ENCODE data around the gene POM121. TPM values are rescaled to one million over a fixed set of nuclear protein-coding genes. Genes with fewer than 3 reads are reported as not detected.
"Not testable (repeated sequence)": the region's sequence is repeated elsewhere in the genome, so short reads cannot be mapped to it uniquely, and the experiment has no call there.

POM121 gene
- 10 to 100 TPM; 58.8 to 63.0 TPM for total RNA-seq
- total RNA-seq: 32.9 to 72.3 reads per million in 2 donors

DNA sequence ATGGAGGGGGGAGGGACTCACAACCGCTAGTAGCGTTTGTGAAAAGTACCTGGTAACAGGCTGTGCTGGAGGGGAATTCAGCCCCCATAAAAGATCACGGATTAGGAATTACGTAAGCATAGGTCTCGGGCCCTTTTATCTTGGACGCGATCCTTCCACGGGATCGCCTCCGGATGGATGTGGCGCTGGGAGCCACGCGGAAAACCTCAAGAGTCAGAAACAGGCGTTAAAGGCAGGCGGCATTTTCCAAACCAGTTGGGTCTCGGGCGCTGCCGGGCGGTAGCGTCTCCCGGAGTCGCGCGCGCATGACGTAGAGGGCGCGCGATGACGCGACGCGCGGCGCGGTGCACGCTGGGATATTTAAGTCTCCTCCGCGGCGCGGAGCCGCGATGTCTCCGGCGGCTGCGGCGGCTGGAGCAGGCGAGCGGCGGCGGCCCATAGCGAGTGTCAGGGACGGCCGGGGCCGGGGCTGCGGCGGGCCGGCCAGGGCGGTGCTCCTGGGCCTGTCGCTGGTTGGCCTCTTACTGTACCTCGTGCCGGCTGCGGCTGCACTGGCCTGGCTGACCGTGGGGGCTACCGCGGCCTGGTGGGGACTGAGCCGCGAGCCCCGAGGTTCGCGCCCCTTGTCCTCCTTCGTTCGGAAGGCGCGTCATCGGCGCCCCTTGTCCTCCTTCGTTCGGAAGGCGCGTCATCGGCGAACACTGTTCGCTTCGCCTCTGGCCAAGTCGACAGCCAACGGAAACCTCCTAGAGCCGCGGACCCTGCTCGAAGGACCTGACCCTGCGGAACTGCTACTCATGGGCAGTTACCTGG, at the start of gene POM121:
POM121 (plus strand) TSS at position 363 of the 813 bp plus-strand sequence; CDS start at position 390, 27 bp downstream.
- Mint-ChIP-seq H3K4me3 (peak within 1 kb of the TSS; percentile 98), H3K27ac (peak within 1 kb of the TSS; percentile 99), H3K4me1 (peaks cover 28% of the 10 kb centered on the region), H3K27me3 (no peaks in the 10 kb centered on the region), H3K36me3 (ENCODE audit: low read depth) (peaks cover 4% of the 10 kb centered on the region)
- no peaks in the 10 kb centered on the region for H3K9me3 ChIP-seq (ENCODE audit: control insufficient read depth, low read length, poor library complexity, severe bottlenecking)
- DNase-seq (peak; percentile 76 to 79 (median 77)), ATAC-seq (peak; percentile 93)

GRCh38 chr7:72879079-72879736, 45.7 kb upstream of the POM121 start:
- peak; percentile 99 for ATAC-seq
- DNase-seq: peak; percentile 45 to 55 (median 45)

DNA sequence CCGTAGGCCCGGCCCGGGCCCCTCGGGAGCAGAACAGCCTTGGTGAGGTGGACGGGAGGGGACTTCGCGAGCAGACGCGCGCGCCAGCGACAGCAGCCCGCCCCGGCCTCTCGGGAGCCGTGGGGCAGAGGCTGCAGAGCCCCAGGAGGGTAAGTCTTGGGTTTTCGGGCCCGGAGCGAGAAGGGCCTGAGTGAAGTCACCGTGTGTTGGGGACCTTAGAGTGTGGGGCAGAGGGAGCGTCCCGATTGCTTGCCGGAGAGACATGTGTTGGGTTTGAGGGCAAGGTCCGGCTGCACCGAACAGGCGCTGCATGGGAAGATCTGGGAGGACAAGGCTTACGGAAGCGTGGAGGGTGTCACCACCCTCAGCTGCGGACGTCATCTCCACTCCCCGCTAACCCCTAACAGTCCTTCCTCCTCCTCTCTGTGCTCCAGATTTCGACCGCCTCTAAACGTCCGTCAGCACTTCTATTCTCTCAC, 45.1 kb upstream of the POM121 start:
- peak overlapping the region; percentile 88 for H3K27ac Mint-ChIP-seq
- H3K9me3 ChIP-seq (ENCODE audit: control insufficient read depth, low read length, poor library complexity, severe bottlenecking); H3K36me3 Mint-ChIP-seq (ENCODE audit: low read depth); H3K27me3 Mint-ChIP-seq; H3K4me1 Mint-ChIP-seq: not testable (repeated sequence)
- H3K4me3 Mint-ChIP-seq: peak overlapping the region; percentile 96
- ATAC-seq: peak; percentile 14
- peak; percentile 11 to 18 (median 13) for DNase-seq

More at GRCh38 chr7:72879079-72879736, 45.7 kb upstream of the POM121 start:
- not testable (repeated sequence) for H3K27me3 Mint-ChIP-seq; H3K4me1 Mint-ChIP-seq; H3K9me3 ChIP-seq (ENCODE audit: control insufficient read depth, low read length, poor library complexity, severe bottlenecking); H3K36me3 Mint-ChIP-seq (ENCODE audit: low read depth)
- Mint-ChIP-seq H3K4me3 (peak overlapping the region; percentile 96), H3K27ac (peak overlapping the region; percentile 88)

GRCh38 chr7:72891750-72892149, 33.1 kb upstream of the POM121 start:
- not testable (repeated sequence) for H3K9me3 ChIP-seq (ENCODE audit: control insufficient read depth, low read length, poor library complexity, severe bottlenecking); ATAC-seq; H3K4me3 Mint-ChIP-seq; H3K36me3 Mint-ChIP-seq (ENCODE audit: low read depth); DNase-seq; H3K27ac Mint-ChIP-seq; H3K27me3 Mint-ChIP-seq
- peaks cover 11% of the 10 kb centered on the region for H3K4me1 Mint-ChIP-seq

GRCh38 chr7:72904740-72905139, 20.2 kb upstream of the POM121 start:
- H3K36me3 Mint-ChIP-seq (ENCODE audit: low read depth); H3K9me3 ChIP-seq (ENCODE audit: control insufficient read depth, low read length, poor library complexity, severe bottlenecking); DNase-seq; H3K4me3 Mint-ChIP-seq; H3K27me3 Mint-ChIP-seq; H3K4me1 Mint-ChIP-seq; H3K27ac Mint-ChIP-seq; ATAC-seq: not testable (repeated sequence)

- DNase-seq, H3K27ac Mint-ChIP-seq, H3K4me1 Mint-ChIP-seq: not testable (repeated sequence)
Measured at GRCh38 chr7:72908422-72908821, 16.5 kb upstream of the POM121 start.

DNA sequence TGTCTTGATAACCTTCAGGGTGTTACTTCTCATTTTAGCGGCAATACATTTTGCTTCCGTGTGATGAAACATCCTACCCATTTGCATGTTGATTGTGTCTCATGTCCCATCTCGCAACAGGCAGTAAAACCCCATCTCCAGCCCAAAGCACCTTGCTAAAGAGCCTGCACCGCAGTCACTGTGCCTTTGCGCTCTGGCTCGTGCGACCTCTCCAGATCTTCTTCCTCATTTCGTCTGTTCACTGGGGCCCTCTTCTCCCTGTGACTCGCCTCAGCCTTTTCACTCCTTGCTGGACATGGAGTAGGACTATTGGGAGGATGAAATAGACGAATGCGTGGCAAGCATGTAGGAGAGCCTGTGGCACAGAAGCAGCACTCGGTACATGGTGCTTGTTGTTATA, 13.5 kb upstream of the POM121 start:
- Mint-ChIP-seq H3K27ac (peak overlapping the region; percentile 60), H3K4me1 (peaks cover 13% of the 10 kb centered on the region)
- DNase-seq; H3K27me3 Mint-ChIP-seq; H3K4me3 Mint-ChIP-seq; ATAC-seq; H3K36me3 Mint-ChIP-seq (ENCODE audit: low read depth); H3K9me3 ChIP-seq (ENCODE audit: control insufficient read depth, low read length, poor library complexity, severe bottlenecking): not testable (repeated sequence)

More at GRCh38 chr7:72908422-72908821, 16.5 kb upstream of the POM121 start:
- not testable (repeated sequence) for H3K36me3 Mint-ChIP-seq (ENCODE audit: low read depth); H3K9me3 ChIP-seq (ENCODE audit: control insufficient read depth, low read length, poor library complexity, severe bottlenecking); H3K27me3 Mint-ChIP-seq; ATAC-seq; H3K4me3 Mint-ChIP-seq

DNA sequence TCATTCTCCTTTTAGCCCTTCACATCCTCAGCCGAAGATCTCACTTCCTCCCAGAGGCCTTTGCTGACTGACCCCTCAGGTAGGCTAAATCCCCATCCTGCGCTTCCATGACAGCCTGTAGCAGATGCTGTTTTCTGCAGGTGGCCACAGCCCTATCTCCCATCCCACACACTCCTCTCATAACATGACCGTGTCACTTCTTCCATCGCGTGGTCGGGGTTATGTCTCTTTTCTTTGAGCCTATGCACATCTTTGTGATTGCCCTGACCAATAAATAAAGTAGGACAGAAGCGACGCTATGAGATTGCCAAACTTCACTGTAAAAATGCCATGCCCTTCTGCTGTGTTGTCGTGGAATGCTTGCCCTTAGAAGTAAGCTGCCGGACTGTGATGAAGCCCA, 11.1 kb upstream of the POM121 start:
- not testable (repeated sequence) for H3K27me3 Mint-ChIP-seq; H3K4me3 Mint-ChIP-seq; DNase-seq; ATAC-seq; H3K9me3 ChIP-seq (ENCODE audit: control insufficient read depth, low read length, poor library complexity, severe bottlenecking); H3K36me3 Mint-ChIP-seq (ENCODE audit: low read depth)
- peaks cover 20% of the 10 kb centered on the region for H3K4me1 Mint-ChIP-seq
- H3K27ac Mint-ChIP-seq: peak overlapping the region; percentile 89

DNA sequence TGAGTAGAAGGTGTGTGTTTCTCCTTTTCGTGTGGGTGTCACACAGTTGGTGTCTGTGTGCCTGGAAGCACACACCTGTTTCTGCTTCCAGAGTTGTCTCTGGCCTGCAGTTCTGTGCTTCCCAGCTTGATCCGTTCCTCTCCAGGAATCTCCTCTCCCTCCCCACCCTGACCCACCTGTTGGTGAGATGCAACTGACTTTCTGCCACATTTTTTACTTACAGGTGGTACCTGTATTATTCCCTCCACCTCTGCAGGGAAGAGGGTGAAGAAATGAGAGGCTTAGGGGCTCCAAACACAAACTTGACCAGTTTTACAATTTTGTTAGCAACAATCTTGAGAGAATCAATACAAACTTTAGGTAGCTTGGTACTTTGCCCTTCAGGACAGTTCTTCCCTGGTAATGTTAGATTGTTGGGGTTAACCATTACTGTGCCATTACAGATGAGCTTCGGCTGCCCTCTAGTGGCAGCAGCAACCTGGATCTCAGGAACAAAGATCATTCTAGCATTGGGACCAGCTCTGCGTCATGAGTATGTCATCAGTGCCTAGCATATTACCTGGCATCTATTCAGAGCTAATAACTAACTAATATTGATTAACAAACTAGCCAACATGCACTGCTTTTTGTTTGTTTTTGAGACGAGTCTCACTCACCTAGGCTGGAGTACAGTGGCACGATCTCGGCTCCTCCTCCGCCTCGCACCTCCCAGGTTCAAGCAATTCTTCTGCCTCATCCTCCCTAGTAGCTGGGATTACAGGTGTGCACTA, 10.0 kb upstream of the POM121 start:
- H3K4me1 Mint-ChIP-seq: peaks cover 22% of the 10 kb centered on the region
- ATAC-seq: peak; percentile 92

DNA sequence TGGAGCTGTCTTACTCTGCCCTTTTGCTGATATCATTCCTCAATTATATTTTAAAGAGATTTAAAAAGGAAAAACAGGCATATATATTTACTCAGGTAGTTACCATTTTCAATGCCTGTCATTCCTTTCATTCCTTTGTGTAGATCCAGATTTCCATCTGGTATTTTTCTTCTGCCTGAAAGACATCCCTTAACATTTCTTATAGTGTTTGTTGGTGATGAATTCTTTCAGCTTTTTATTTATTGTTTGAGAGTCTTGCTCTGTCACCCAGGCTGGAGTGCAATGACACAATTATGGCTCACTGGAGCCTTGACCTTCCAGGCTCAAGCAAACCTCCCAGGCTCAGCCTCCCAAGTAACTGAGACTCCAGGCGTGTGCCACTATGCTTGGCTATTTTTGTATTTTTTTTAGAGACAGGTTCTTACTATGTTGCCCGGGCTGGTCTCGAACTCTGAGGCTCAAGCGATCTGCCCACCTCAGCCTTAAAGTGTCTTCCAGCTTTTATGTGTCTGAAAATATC, 5.6 kb upstream of the POM121 start:
- H3K9me3 ChIP-seq (ENCODE audit: control insufficient read depth, low read length, poor library complexity, severe bottlenecking): no peaks in the 10 kb centered on the region
- DNase-seq (no peak), ATAC-seq (no peak)
- Mint-ChIP-seq H3K36me3 (ENCODE audit: low read depth) (no peaks in the 10 kb centered on the region), H3K4me1 (peaks cover 22% of the 10 kb centered on the region), H3K27ac (no peak overlapping the region), H3K27me3 (no peaks in the 10 kb centered on the region), H3K4me3 (no peak overlapping the region)

More for the DNA sequence above, 10.0 kb upstream of the POM121 start:
- DNase-seq: peak in 2 of 3 donors; percentile 14 to 43
- H3K4me3 Mint-ChIP-seq; H3K9me3 ChIP-seq (ENCODE audit: control insufficient read depth, low read length, poor library complexity, severe bottlenecking); H3K36me3 Mint-ChIP-seq (ENCODE audit: low read depth); H3K27me3 Mint-ChIP-seq: not testable (repeated sequence)
- peak overlapping the region; percentile 89 for H3K27ac Mint-ChIP-seq

DNA sequence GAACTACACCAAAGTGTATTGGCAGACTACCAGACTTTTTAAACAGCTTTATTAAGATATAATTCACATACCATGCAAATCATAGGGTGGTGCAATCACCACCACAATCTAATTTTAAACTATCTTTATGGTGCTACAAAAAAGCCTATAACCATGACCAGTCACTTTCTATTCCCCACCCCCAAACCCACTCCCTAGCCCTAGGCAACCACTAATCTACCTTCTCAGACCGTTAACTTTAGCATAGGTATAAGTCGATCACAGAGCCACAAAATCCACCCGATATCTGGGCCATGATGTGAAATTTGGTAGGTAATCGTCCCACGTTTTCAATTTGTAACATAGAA, 536 bp upstream of the POM121 start:
- H3K27me3 Mint-ChIP-seq: no peaks in the 10 kb centered on the region
- no peaks in the 10 kb centered on the region for H3K9me3 ChIP-seq (ENCODE audit: control insufficient read depth, low read length, poor library complexity, severe bottlenecking)
- H3K4me3 Mint-ChIP-seq: peak overlapping the region; percentile 98
- no peak for ATAC-seq
- no peak for DNase-seq
- peak overlapping the region; percentile 99 for H3K27ac Mint-ChIP-seq
- H3K4me1 Mint-ChIP-seq: peaks cover 30% of the 10 kb centered on the region
- H3K36me3 Mint-ChIP-seq (ENCODE audit: low read depth): peaks cover 4% of the 10 kb centered on the region

DNA sequence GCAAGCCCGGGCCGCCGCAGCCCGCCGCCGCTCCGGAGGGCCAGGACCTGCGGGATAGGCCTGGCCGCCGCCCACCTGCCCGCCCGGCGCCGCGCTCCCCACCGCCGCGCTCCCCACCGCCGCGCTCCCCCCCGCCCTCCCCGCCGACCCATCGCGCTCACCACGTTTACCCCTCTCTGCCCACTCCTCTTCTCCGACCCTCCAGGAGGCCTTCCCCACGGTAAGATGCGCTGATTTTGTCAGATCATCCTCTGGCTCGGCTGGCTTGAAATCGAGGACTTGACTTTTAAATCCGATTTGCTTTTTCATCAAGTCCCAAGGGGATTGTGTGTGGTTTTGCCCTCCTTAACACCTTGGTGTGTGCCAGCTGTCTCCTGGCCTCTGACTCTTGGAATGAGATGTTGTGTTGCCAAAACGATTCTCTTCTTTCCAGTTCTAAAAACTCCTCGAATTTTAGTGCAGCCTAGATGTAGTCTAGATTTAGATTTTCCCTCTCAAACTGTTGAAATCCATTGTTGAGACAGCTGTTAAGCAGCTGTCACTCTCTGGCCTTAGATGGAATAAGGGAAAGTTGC, 738 bp downstream of the POM121 start:
- no peaks in the 10 kb centered on the region for H3K27me3 Mint-ChIP-seq
- peak overlapping the region; percentile 95 for H3K27ac Mint-ChIP-seq
- H3K9me3 ChIP-seq (ENCODE audit: control insufficient read depth, low read length, poor library complexity, severe bottlenecking): no peaks in the 10 kb centered on the region
- peak; percentile 18 for ATAC-seq
- DNase-seq: no peak
- H3K4me1 Mint-ChIP-seq: peaks cover 26% of the 10 kb centered on the region
- H3K4me3 Mint-ChIP-seq: peak overlapping the region; percentile 98
- H3K36me3 Mint-ChIP-seq (ENCODE audit: low read depth): peaks cover 7% of the 10 kb centered on the region
